SK-N-SH (cell line): ENCODE results near the gene CACUL1. TPM values are rescaled to one million over a fixed set of nuclear protein-coding genes. Genes with fewer than 3 reads are reported as not detected.

ENCODE experiments used
- CTCF ChIA-PET: fragments of 300-600, 350-600 bp; formaldehyde crosslinking; extraction: SDS; loops from one replicate; lab custom pipeline; 2021; lab: Yijun Ruan, JAX
- POLR2A ChIA-PET: fragments of 350-600 bp; sonication (Branson Sonifier 250); formaldehyde crosslinking; extraction: SDS; loops from one replicate; lab custom pipeline; 2020; ENCODE audit warnings: antibody characterized with exemption, inconsistent platforms; lab: Yijun Ruan, JAX
- DNase-seq: peaks from one replicate; pipeline ENCODE4 v3.0.0; 2012
- H2AFZ ChIP-seq: fragments of 200-600 bp; sonication (generic); 2 replicates; pipeline ENCODE4 v1.8.1; 2016; ENCODE audit warnings: antibody characterized with exemption, mild to moderate bottlenecking, low read depth
- H3F3A ChIP-seq: fragments of 200-600 bp; sonication (generic); replicated peaks from 2 replicates; pipeline ENCODE3; 2016; ENCODE audit warnings: antibody characterized with exemption, mild to moderate bottlenecking; ENCODE audit not compliant: insufficient read depth
- H3K27ac ChIP-seq, 2 experiments: fragments of 200-500 bp in 1 of 2; fragments of 200-600 bp in 1 of 2; sonication (Bioruptor generic) in 1 of 2; sonication (generic), shearing (Covaris generic) in 1 of 2; 2 replicates each; pipeline versions ENCODE4 v1.5.1 to v1.6.1; 2014 to 2016; ENCODE audit warnings: low read depth in 2 of 2, inconsistent platforms in 1 of 2, low read length in 1 of 2, mild to moderate bottlenecking in 1 of 2, mixed read lengths in 1 of 2
- H3K27me3 ChIP-seq: fragments of 200-600 bp; sonication (generic), shearing (Covaris generic); 2 replicates; pipeline ENCODE4 v1.6.1; 2016; ENCODE audit warnings: mixed run types; ENCODE audit not compliant: insufficient read depth
- H3K36me3 ChIP-seq, 2 experiments: fragments of 200-500 bp in 1 of 2; fragments of 200-600 bp in 1 of 2; sonication (Bioruptor generic) in 1 of 2; sonication (generic) in 1 of 2; replicated peaks in 1 of 2; 2 replicates each; pipeline versions ENCODE3 to v1.5.1; 2014 to 2016; ENCODE audit warnings: low read length in 1 of 2, mild to moderate bottlenecking in 1 of 2; ENCODE audit not compliant: insufficient read depth in 2 of 2, control insufficient read depth in 1 of 2
- H3K4me1 ChIP-seq, 2 experiments: fragments of 200-500 bp in 1 of 2; fragments of 200-600 bp in 1 of 2; sonication (Bioruptor generic) in 1 of 2; sonication (generic), shearing (Covaris generic) in 1 of 2; 2 replicates each; pipeline versions ENCODE4 v1.5.1 to v1.6.1; 2014 to 2016; ENCODE audit warnings: low read depth in 1 of 2, low read length in 1 of 2, mixed run types in 1 of 2; ENCODE audit not compliant: insufficient read depth in 2 of 2, control insufficient read depth in 1 of 2
- H3K4me2 ChIP-seq: fragments of 200-600 bp; sonication (generic), shearing (Covaris generic); 2 replicates; pipeline ENCODE4 v1.6.1; 2017; ENCODE audit warnings: mixed run types
- H3K4me3 ChIP-seq, 2 experiments: fragments of 200-500 bp in 1 of 2; fragments of 200-600 bp in 1 of 2; sonication (Bioruptor generic) in 1 of 2; sonication (generic), shearing (Covaris generic) in 1 of 2; 2 replicates each; pipeline versions ENCODE4 v1.5.1 to v1.8.1; 2014 to 2016; ENCODE audit warnings: low read depth in 2 of 2, inconsistent platforms in 1 of 2, low read length in 1 of 2, mild to moderate bottlenecking in 1 of 2, mixed read lengths in 1 of 2, moderate library complexity in 1 of 2
- H3K79me2 ChIP-seq: fragments of 200-600 bp; sonication (generic); 2 replicates; pipeline ENCODE4 v1.8.1; 2017; ENCODE audit warnings: mild to moderate bottlenecking; ENCODE audit not compliant: insufficient read depth
- H3K9ac ChIP-seq: fragments of 200-600 bp; sonication (generic); 2 replicates; pipeline ENCODE4 v1.6.1; 2017; ENCODE audit warnings: mixed run types
- H3K9me2 ChIP-seq: fragments of 200-600 bp; sonication (generic); 2 replicates; pipeline ENCODE4 v1.6.1; 2017; ENCODE audit warnings: mixed run types
- H3K9me3 ChIP-seq: fragments of 200-600 bp; sonication (generic); 2 replicates; pipeline ENCODE4 v1.6.1; 2017; ENCODE audit warnings: mixed run types, mild to moderate bottlenecking, moderate library complexity
- H4K20me1 ChIP-seq: fragments of 200-600 bp; sonication (generic); 2 replicates; pipeline ENCODE4 v1.6.1; 2017; ENCODE audit warnings: mild to moderate bottlenecking, mixed run types; ENCODE audit not compliant: insufficient read depth
- CHD2 ChIP-seq: fragments of 150-350 bp; IDR thresholded peaks from 2 replicates; pipeline ENCODE4 v1.6.1; 2018; ENCODE audit warnings: low read length; ENCODE audit not compliant: partially characterized antibody
- CTCF ChIP-seq: fragments of 200-600 bp; sonication (generic); IDR thresholded peaks from 2 replicates; pipeline ENCODE4 v1.6.1; 2017; ENCODE audit warnings: antibody characterized with exemption, mild to moderate bottlenecking, moderate library complexity
- FOSL2 ChIP-seq: IDR thresholded peaks from 2 replicates; pipeline ENCODE4 v1.4.0; 2012; ENCODE audit warnings: low read depth, mild to moderate bottlenecking, moderate library complexity, borderline replicate concordance
- GATA2 ChIP-seq: sonication (generic); formaldehyde crosslinking; IDR thresholded peaks from 2 replicates; pipeline ENCODE4 v1.5.0; 2020; ENCODE audit warnings: mild to moderate bottlenecking, missing genetic modification reagents
- JUND ChIP-seq: IDR thresholded peaks from 2 replicates; pipeline ENCODE4 v1.4.0; 2012
- MXI1 ChIP-seq: IDR thresholded peaks from 2 replicates; pipeline ENCODE4 v1.6.1; 2012; ENCODE audit warnings: mild to moderate bottlenecking, low read depth, low read length, improper control_type of control experiment
- NRF1 ChIP-seq: IDR thresholded peaks from 2 replicates; pipeline ENCODE4 v1.6.1; 2012; ENCODE audit warnings: low read depth, mild to moderate bottlenecking, low read length
- PBX3 ChIP-seq: IDR thresholded peaks from 2 replicates; pipeline ENCODE4; 2012
- RAD21 ChIP-seq: IDR thresholded peaks from 2 replicates; pipeline ENCODE4 v1.6.1; 2012; ENCODE audit warnings: mild to moderate bottlenecking, low read length
- RCOR1 ChIP-seq: fragments of 150-350 bp; IDR thresholded peaks from 2 replicates; pipeline ENCODE4 v1.6.1; 2017; ENCODE audit warnings: antibody characterized with exemption, low read length
- RXRA ChIP-seq: IDR thresholded peaks from 2 replicates; pipeline ENCODE4 v1.4.0; 2012; ENCODE audit warnings: low read depth, mild to moderate bottlenecking, borderline replicate concordance
- SIN3A ChIP-seq: IDR thresholded peaks from 2 replicates; pipeline ENCODE4 v1.6.1; 2012; ENCODE audit warnings: low read depth, mild to moderate bottlenecking, low read length, moderate library complexity, borderline replicate concordance
- TCF12 ChIP-seq: IDR thresholded peaks from 2 replicates; pipeline ENCODE4 v1.4.0; 2012
- TEAD4 ChIP-seq: IDR thresholded peaks from 2 replicates; pipeline ENCODE4 v1.4.0; 2012; ENCODE audit warnings: mild to moderate bottlenecking, borderline replicate concordance; ENCODE audit not compliant: insufficient read depth
- USF1 ChIP-seq: IDR thresholded peaks from 2 replicates; pipeline ENCODE4 v1.4.0; 2012; ENCODE audit warnings: low read depth, borderline replicate concordance
- USF2 ChIP-seq: fragments of 150-350 bp; IDR thresholded peaks from 2 replicates; pipeline ENCODE4 v1.6.1; 2017; ENCODE audit warnings: antibody characterized with exemption, low read length, low read depth, borderline replicate concordance
- ZBTB33 ChIP-seq: IDR thresholded peaks from 2 replicates; pipeline ENCODE4 v1.4.0; 2012; ENCODE audit warnings: low read depth, borderline replicate concordance
- WGBS: methylation state at CpG from one replicate; pipeline ENCODE4 v1.1.6; 2017; ENCODE audit warnings: low lambda C conversion rate; 5-methylcytosine and 5-hydroxymethylcytosine counted together
- polyA plus RNA-seq, 3 experiments: library from polyadenylated mRNA; depleted of rRNA; stranded (reverse); fragments of >200 nt; gene quantifications; 2 replicates each; pipeline ENCODE4 v1.2.3, GENCODE V29; 2012
- TF ChIP-seq, protein P1 (sequence below): IDR thresholded peaks from 2 replicates; pipeline ENCODE4 v1.4.0; 2012; ENCODE audit warnings: low read depth

CACUL1 gene
- polyA plus RNA-seq, 1 of the 3 experiments (the other 2 are of a cell fraction): 2.6 TPM

DNA sequence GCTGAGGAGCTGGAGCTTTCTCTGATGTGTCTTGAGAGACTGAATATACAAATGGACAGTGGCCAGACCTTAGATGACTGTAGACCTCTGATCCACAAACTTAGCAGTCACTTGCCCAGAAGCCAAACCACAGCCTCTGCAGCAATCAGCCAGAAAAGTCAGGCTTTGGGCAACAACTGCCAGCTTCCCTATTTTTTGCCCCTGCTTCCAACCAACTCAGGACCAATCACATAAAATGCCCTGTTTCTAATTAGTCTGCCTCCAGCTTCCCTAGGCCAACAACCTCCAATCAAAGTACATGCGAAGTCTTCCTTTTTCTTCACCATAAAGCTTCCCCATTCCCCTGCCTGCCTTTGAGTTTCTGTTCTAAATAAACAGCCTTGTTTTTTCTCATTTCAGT lies 37.8 kb upstream of the CACUL1 start:
- no peaks in the 10 kb centered on the region for H3K79me2 ChIP-seq
- no peak overlapping the region for H3K9ac ChIP-seq
- H3K9me2 ChIP-seq: no peaks in the 10 kb centered on the region
- no peak overlapping the region for H3K4me2 ChIP-seq
- H3K27ac ChIP-seq: no peak overlapping the region
- no peaks in the 10 kb centered on the region for H3K27me3 ChIP-seq
- H2AFZ ChIP-seq: no peak overlapping the region
- ChIA-PET CTCF (interaction anchor here (0.9 to 1.4 kb wide), 3 partner anchors 8 to 238 kb away, joined by 3 to 4 read pairs (median 3); no protein-coding TSS in a partner anchor), POLR2A (no interaction called here)
- no peak for DNase-seq
- 33% methylated on average over 1 of the region's 1 CpG for WGBS
- no peaks in the 10 kb centered on the region for H3K9me3 ChIP-seq
- no peak for TF ChIP-seq USF1
- no peak for TF ChIP-seq NRF1
- TF ChIP-seq RAD21: no peak
- TF ChIP-seq RXRA: no peak
- no peak for TF ChIP-seq JUND
- no peak for TF ChIP-seq TEAD4
- no peak for TF ChIP-seq MXI1
- no peak for TF ChIP-seq GATA2 (CRISPR knock-in tag)
- no peak for TF ChIP-seq FOSL2
- TF ChIP-seq CTCF: no peak
- TF ChIP-seq CHD2: no peak
- TF ChIP-seq SIN3A: no peak
- TF ChIP-seq, protein P1, sequence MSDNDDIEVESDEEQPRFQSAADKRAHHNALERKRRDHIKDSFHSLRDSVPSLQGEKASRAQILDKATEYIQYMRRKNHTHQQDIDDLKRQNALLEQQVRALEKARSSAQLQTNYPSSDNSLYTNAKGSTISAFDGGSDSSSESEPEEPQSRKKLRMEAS: no peak
- no peak for TF ChIP-seq TCF12
- TF ChIP-seq RCOR1: no peak
- TF ChIP-seq, all 33 proteins: peak for 0
- Histone ChIP-seq H3K4me1 (no peaks in the 10 kb centered on the region), H4K20me1 (no peaks in the 10 kb centered on the region), H3K4me3 (no peak overlapping the region), H3F3A (no peaks in the 10 kb centered on the region), H3K36me3 (no peaks in the 10 kb centered on the region)

- Histone ChIP-seq H3K27ac (no peak overlapping the region), H3K4me1 (no peaks in the 10 kb centered on the region), H3K36me3 (no peaks in the 10 kb centered on the region), H3K27me3 (no peaks in the 10 kb centered on the region), H4K20me1 (no peaks in the 10 kb centered on the region), H3K4me3 (no peak overlapping the region), H3K9me2 (no peaks in the 10 kb centered on the region), H3K4me2 (no peak overlapping the region), H3K79me2 (no peaks in the 10 kb centered on the region), H3F3A (no peaks in the 10 kb centered on the region), H3K9me3 (no peaks in the 10 kb centered on the region), H2AFZ (no peak overlapping the region), H3K9ac (no peak overlapping the region)
- WGBS: 50% methylated on average over 7 of the region's 7 CpGs
- ChIA-PET POLR2A (no interaction called here), CTCF (no interaction called here)
- no peak for DNase-seq
- TF ChIP-seq CTCF (no peak), ZBTB33 (no peak), USF2 (no peak), NRF1 (no peak), TEAD4 (no peak), PBX3 (no peak)
These were observed 35.3 kb upstream of the CACUL1 start for GRCh38 chr10:118790058-118790457.
